ENCODE measurements around the gene FAM222B. TPM values are rescaled to one million over a fixed set of nuclear protein-coding genes. Genes with fewer than 3 reads are reported as not detected.
"Not testable (repeated sequence)": the region's sequence is repeated elsewhere in the genome, so short reads cannot be mapped to it uniquely, and the experiment has no call there.

FAM222B gene
- polyA plus RNA-seq, 1 donor (not counting 4 experiments of a cell fraction or from before 2014, with no cell fraction given): 6.5 TPM

- peak; percentile 37 to 52 (median 37) for TF ChIP-seq CTCF (optimal IDR thresholded peaks at IDR 0.05 in 1 of 3, IDR thresholded peaks at IDR 0.05 in 1 of 3, conservative IDR thresholded peaks at IDR 0.05 in 1 of 3; ENCODE audit: extremely low read depth in 1 of 3, insufficient read depth in 2 of 3, low read length in 3 of 3)
- H3K4me2 ChIP-seq (ENCODE audit: control insufficient read depth, extremely low read depth, insufficient read depth, low read depth, low read length); H3K4me1 ChIP-seq (ENCODE audit: control insufficient read depth, extremely low read depth, insufficient read depth, low read length); FAIRE-seq; H3K9ac ChIP-seq (ENCODE audit: control insufficient read depth, extremely low read depth, insufficient read depth, low read length); H3K9me1 ChIP-seq (ENCODE audit: control insufficient read depth, extremely low read depth, insufficient read depth, low read length); H3K27me3 ChIP-seq (ENCODE audit: control insufficient read depth, extremely low read depth, insufficient read depth, low read length); H3K79me2 ChIP-seq (ENCODE audit: control insufficient read depth, insufficient read depth, low read length); DNase-seq (ENCODE audit: low read depth, low spot score); H3K27ac ChIP-seq (ENCODE audit: control insufficient read depth, insufficient read depth, low read length); H4K20me1 ChIP-seq (ENCODE audit: control insufficient read depth, extremely low read depth, insufficient read depth, low read length); H2AFZ ChIP-seq (ENCODE audit: control insufficient read depth, low read length); H3K4me3 ChIP-seq (ENCODE audit: control insufficient read depth in 2 of 3, extremely low read depth in 1 of 3, insufficient read depth in 2 of 3, low read depth in 1 of 3, low read length in 3 of 3); H3K9me3 ChIP-seq (ENCODE audit: control insufficient read depth, low read depth, low read length); H3K36me3 ChIP-seq (ENCODE audit: control insufficient read depth in 2 of 2, extremely low read depth in 1 of 2, insufficient read depth in 2 of 2, low read length in 2 of 2); dilution Hi-C loops (cut with MboI; ENCODE audit: extremely low pct_ligation_motif_present, low sequenced_read_pairs): not testable (repeated sequence)
Observed at GRCh38 chr17:28848667-28849066, 6.1 kb upstream of the FAM222B start.

GRCh38 chr17:28846699-28847098 is 4.1 kb upstream of the FAM222B start:
- H2AFZ ChIP-seq (ENCODE audit: control insufficient read depth, low read length); H3K4me1 ChIP-seq (ENCODE audit: control insufficient read depth, extremely low read depth, insufficient read depth, low read length); H3K36me3 ChIP-seq (ENCODE audit: control insufficient read depth in 2 of 2, extremely low read depth in 1 of 2, insufficient read depth in 2 of 2, low read length in 2 of 2); H3K79me2 ChIP-seq (ENCODE audit: control insufficient read depth, insufficient read depth, low read length); H3K4me2 ChIP-seq (ENCODE audit: control insufficient read depth, extremely low read depth, insufficient read depth, low read depth, low read length); H3K27me3 ChIP-seq (ENCODE audit: control insufficient read depth, extremely low read depth, insufficient read depth, low read length); DNase-seq (ENCODE audit: low read depth, low spot score); H3K9me1 ChIP-seq (ENCODE audit: control insufficient read depth, extremely low read depth, insufficient read depth, low read length); dilution Hi-C loops (cut with MboI; ENCODE audit: extremely low pct_ligation_motif_present, low sequenced_read_pairs); FAIRE-seq; H4K20me1 ChIP-seq (ENCODE audit: control insufficient read depth, extremely low read depth, insufficient read depth, low read length); H3K9ac ChIP-seq (ENCODE audit: control insufficient read depth, extremely low read depth, insufficient read depth, low read length); H3K4me3 ChIP-seq (ENCODE audit: control insufficient read depth in 2 of 3, extremely low read depth in 1 of 3, insufficient read depth in 2 of 3, low read depth in 1 of 3, low read length in 3 of 3); H3K9me3 ChIP-seq (ENCODE audit: control insufficient read depth, low read depth, low read length); H3K27ac ChIP-seq (ENCODE audit: control insufficient read depth, insufficient read depth, low read length): not testable (repeated sequence)

- Histone ChIP-seq H3K9me1 (ENCODE audit: control insufficient read depth, extremely low read depth, insufficient read depth, low read length) (no peaks in the 10 kb centered on the region), H4K20me1 (ENCODE audit: control insufficient read depth, extremely low read depth, insufficient read depth, low read length) (no peaks in the 10 kb centered on the region), H3K27ac (ENCODE audit: control insufficient read depth, insufficient read depth, low read length) (no peak overlapping the region), H3K79me2 (ENCODE audit: control insufficient read depth, insufficient read depth, low read length) (peaks cover 13% of the 10 kb centered on the region), H3K9ac (ENCODE audit: control insufficient read depth, extremely low read depth, insufficient read depth, low read length) (no peak overlapping the region), H3K4me1 (ENCODE audit: control insufficient read depth, extremely low read depth, insufficient read depth, low read length) (peaks cover 9% of the 10 kb centered on the region), H3K4me3 (ENCODE audit: control insufficient read depth in 2 of 3, extremely low read depth in 1 of 3, insufficient read depth in 2 of 3, low read depth in 1 of 3, low read length in 3 of 3) (no peak overlapping the region), H3K4me2 (ENCODE audit: control insufficient read depth, extremely low read depth, insufficient read depth, low read depth, low read length) (no peak overlapping the region), H3K27me3 (ENCODE audit: control insufficient read depth, extremely low read depth, insufficient read depth, low read length) (no peaks in the 10 kb centered on the region), H3K9me3 (ENCODE audit: control insufficient read depth, low read depth, low read length) (no peaks in the 10 kb centered on the region), H2AFZ (ENCODE audit: control insufficient read depth, low read length) (no peak overlapping the region), H3K36me3 (ENCODE audit: control insufficient read depth in 2 of 2, extremely low read depth in 1 of 2, insufficient read depth in 2 of 2, low read length in 2 of 2) (no peaks in the 10 kb centered on the region)
- dilution Hi-C loops (cut with MboI; ENCODE audit: extremely low pct_ligation_motif_present, low sequenced_read_pairs): no loop called here
- no peak for TF ChIP-seq EZH2 (IDR thresholded peaks at IDR 0.05; ENCODE audit: low read length)
- no peak for TF ChIP-seq CTCF (optimal IDR thresholded peaks at IDR 0.05 in 1 of 3, IDR thresholded peaks at IDR 0.05 in 1 of 3, conservative IDR thresholded peaks at IDR 0.05 in 1 of 3; ENCODE audit: extremely low read depth in 1 of 3, insufficient read depth in 2 of 3, low read length in 3 of 3)
- DNase-seq (ENCODE audit: low read depth, low spot score) (no peak), FAIRE-seq (no peak)
Observed at GRCh38 chr17:28846231-28846630, 3.6 kb upstream of the FAM222B start.
